Liver (tissue), 3 donors: ENCODE data around the gene OR2T10.
"Not testable (repeated sequence)": the region's sequence is repeated elsewhere in the genome, so short reads cannot be mapped to it uniquely, and the experiment has no call there.

Experiments used
- ATF3 ChIP-seq: IDR thresholded peaks from 2 replicates; pipeline ENCODE4 v1.6.1; 2016; ENCODE audit warnings: antibody characterized with exemption
- FOXA1 ChIP-seq: IDR thresholded peaks from 2 replicates; pipeline ENCODE4 v1.6.1; 2016; ENCODE audit warnings: antibody characterized with exemption
- GABPA ChIP-seq, 2 donors: IDR thresholded peaks in 1 of 2; conservative IDR thresholded peaks in 1 of 2; 2 replicates each; pipeline ENCODE4 v1.6.1; 2016; ENCODE audit warnings: antibody characterized with exemption in 2 of 2, mild to moderate bottlenecking in 1 of 2, moderate library complexity in 1 of 2
- TF ChIP-seq, protein P1 (sequence below): fragments of 150-350 bp; IDR thresholded peaks from 2 replicates; pipeline ENCODE4 v1.5.1; 2017; ENCODE audit warnings: improper control_type of control experiment, low read depth, low read length; ENCODE audit not compliant: missing input control
- donor health status: healthy.
- donor health status: healthy.

DNA sequence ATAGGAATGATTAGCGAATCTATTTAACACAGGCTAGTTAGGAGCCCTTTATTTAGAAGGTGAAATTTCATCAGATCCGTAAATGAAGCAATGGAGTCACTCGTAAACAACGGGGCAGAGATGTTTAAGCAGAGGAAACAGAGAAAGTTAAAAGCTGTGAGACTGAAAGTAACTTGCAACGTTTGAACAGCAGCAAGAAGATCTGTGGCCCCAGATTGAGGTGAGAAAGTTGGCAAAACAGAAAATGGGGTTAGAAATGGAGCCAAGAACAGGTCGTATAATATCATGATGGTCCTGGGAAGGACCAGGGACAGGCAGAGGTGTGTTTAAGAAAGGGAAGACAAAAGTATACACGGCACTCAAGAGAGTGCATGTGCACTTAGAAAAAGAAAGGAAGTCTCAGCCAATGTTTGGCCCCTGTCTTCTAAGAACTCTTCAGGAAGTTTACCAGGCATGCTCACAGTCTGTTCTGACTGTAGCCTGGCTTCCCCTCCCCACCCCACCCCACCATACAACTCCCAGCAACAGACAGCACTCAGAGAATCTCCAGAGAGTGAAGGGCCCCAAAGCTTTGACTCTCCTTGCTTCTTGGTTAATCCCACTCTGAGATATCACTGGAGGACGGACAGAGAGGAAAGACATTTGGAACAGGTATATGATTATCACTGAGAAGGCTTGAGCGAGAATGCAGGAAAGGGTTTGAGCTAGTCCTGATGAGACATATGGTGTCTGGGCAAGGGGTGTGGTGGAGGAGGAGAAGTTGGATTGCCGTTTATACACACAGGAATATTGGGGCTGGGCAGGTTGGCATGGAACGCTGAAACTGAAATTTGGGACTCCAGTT is 31.7 kb downstream of the OR2T10 start:
- TF ChIP-seq FOXA1; GABPA (IDR thresholded peaks at IDR 0.05 in 1 of 2, conservative IDR thresholded peaks at IDR 0.05 in 1 of 2); ATF3: not testable (repeated sequence)
- TF ChIP-seq, protein P1, sequence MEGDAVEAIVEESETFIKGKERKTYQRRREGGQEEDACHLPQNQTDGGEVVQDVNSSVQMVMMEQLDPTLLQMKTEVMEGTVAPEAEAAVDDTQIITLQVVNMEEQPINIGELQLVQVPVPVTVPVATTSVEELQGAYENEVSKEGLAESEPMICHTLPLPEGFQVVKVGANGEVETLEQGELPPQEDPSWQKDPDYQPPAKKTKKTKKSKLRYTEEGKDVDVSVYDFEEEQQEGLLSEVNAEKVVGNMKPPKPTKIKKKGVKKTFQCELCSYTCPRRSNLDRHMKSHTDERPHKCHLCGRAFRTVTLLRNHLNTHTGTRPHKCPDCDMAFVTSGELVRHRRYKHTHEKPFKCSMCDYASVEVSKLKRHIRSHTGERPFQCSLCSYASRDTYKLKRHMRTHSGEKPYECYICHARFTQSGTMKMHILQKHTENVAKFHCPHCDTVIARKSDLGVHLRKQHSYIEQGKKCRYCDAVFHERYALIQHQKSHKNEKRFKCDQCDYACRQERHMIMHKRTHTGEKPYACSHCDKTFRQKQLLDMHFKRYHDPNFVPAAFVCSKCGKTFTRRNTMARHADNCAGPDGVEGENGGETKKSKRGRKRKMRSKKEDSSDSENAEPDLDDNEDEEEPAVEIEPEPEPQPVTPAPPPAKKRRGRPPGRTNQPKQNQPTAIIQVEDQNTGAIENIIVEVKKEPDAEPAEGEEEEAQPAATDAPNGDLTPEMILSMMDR, result not testable (repeated sequence)
